OCI-LY1 (cell line): ENCODE measurements around the gene ZHX3.

Experiments
- EZH2 ChIP-seq: fragments of 200-600 bp; sonication (generic), shearing (Covaris generic); IDR thresholded peaks from 2 replicates; pipeline ENCODE4 v1.8.0; 2017; ENCODE audit warnings: borderline replicate concordance, mixed run types, mild to moderate bottlenecking, antibody characterized with exemption, low read length, moderate library complexity, mixed read lengths
- TF ChIP-seq, protein P1 (sequence below): fragments of 200-600 bp; sonication (generic), shearing (Covaris generic); IDR thresholded peaks from 2 replicates; pipeline ENCODE4 v1.5.1; 2017; ENCODE audit warnings: mild to moderate bottlenecking, antibody characterized with exemption, low read length, moderate library complexity, mixed read lengths

DNA sequence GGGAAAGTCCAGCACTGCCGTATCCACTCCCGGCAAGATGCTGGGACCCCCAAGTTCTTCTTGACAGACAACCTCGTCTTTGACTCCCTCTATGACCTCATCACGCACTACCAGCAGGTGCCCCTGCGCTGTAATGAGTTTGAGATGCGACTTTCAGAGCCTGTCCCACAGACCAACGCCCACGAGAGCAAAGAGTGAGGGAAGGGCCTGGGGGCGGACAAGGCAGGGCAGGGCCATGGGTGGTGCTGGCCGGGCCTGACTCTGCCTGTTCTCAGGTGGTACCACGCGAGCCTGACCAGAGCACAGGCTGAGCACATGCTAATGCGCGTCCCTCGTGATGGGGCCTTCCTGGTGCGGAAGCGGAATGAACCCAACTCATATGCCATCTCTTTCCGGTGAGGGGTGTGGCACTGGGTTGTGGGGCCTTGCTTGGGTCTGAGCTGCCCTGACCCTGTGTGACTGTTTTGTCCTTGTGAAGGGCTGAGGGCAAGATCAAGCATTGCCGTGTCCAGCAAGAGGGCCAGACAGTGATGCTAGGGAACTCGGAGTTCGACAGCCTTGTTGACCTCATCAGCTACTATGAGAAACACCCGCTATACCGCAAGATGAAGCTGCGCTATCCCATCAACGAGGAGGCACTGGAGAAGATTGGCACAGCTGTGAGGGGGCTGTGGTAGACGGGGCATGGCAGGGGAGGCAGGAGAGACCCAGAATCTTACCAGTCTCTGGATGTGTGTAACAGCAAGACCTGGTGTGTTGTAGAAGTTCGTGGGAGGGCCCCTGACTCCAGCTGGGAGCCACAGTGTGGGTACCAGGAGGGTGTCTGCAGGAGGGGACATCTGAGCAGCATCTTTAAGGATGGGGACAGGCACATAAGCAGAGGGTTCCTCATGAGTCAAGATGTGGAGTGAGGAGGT is 151.1 kb downstream of the ZHX3 start:
- TF ChIP-seq, protein P1, sequence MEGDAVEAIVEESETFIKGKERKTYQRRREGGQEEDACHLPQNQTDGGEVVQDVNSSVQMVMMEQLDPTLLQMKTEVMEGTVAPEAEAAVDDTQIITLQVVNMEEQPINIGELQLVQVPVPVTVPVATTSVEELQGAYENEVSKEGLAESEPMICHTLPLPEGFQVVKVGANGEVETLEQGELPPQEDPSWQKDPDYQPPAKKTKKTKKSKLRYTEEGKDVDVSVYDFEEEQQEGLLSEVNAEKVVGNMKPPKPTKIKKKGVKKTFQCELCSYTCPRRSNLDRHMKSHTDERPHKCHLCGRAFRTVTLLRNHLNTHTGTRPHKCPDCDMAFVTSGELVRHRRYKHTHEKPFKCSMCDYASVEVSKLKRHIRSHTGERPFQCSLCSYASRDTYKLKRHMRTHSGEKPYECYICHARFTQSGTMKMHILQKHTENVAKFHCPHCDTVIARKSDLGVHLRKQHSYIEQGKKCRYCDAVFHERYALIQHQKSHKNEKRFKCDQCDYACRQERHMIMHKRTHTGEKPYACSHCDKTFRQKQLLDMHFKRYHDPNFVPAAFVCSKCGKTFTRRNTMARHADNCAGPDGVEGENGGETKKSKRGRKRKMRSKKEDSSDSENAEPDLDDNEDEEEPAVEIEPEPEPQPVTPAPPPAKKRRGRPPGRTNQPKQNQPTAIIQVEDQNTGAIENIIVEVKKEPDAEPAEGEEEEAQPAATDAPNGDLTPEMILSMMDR = no peak
- TF ChIP-seq EZH2 = no peak
